GM19025 (cell line): ENCODE measurements around the gene RAB6D.
"Not testable (repeated sequence)": the region's sequence is repeated elsewhere in the genome, so short reads cannot be mapped to it uniquely, and the experiment has no call there.

Experiments used
- ATAC-seq: cut with Tn5 transposase; IDR thresholded peaks from one replicate; pipeline ENCODE4 v1.9.1; 2021; ENCODE audit warnings: mild to moderate bottlenecking, low read depth, moderate library complexity; ENCODE audit not compliant: unreplicated experiment

The RAB6D gene

GRCh38 chr2:131367352-131367751 lies 3.4 kb upstream of the RAB6D start:
- no peak for ATAC-seq

DNA sequence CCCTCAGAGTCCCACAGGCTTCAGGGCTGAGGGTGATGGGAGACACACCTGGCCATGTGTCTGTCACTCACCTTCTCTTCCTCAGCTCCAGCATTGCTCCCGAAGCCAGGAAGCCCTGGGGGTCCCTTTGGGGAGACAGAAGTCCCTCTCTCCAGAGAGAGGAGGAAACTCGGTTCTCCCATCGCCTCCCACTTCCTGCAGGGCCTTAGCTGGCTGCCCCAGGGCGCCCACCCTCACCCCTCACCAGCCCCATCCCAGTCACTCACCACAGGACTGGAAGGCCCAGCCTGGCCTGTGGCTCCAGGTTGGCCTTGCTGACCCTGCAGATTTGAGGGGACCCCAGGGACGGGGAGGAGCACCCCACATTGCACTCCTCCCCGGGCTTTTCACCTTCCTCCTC lies 2.7 kb upstream of the RAB6D start:
- ATAC-seq, result no peak

GRCh38 chr2:131365452-131365851 lies 1.5 kb upstream of the RAB6D start:
- ATAC-seq, result no peak

- not testable (repeated sequence) for ATAC-seq
Measured at GRCh38 chr2:131363213-131363612, 755 bp downstream of the RAB6D start.

DNA sequence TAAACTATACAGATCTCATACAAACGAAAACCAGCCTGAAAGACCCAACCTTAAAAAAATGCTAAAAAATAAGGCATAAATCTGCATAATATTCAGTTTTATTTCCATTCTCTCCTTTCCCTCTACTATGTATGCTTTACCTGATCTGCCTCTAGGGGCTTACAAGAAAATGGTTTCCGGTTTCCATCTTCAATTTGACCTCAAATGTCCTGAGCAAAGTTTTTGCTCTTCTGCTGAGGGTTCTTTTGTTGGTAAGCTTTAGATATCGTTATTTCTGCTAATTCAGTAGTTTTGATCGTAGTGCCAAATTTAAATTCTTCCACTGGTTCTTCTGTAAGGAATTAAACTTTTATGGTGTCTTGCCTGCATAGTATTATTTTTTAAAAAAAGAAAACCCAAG lies 2.2 kb downstream of the RAB6D start:
- ATAC-seq, result not testable (repeated sequence)

- ATAC-seq, result not testable (repeated sequence)
Measured at GRCh38 chr2:131353167-131353697, 10.7 kb downstream of the RAB6D start.

GRCh38 chr2:131349021-131349420 lies 14.9 kb downstream of the RAB6D start:
- no peak for ATAC-seq

- ATAC-seq, result not testable (repeated sequence)
Measured at GRCh38 chr2:131347035-131347434, 16.9 kb downstream of the RAB6D start.

DNA sequence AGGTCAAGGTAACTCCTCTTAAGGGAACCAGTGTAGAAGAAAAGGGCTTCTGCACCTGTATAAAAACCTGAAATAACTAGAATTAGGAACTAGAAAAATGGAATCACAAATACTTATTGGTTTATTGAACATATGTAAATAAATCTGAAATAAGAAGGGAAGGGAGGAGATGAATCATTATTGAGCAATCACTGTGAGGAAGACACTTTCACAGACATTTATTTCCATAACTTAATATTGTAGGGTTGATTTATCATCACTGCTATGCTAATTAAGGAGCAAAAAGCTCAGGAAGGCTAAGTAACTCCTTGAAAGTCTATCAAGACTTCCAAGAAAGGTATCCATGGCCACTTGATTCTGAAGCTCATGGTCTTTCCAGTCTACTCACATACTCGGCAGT lies 24.7 kb downstream of the RAB6D start:
- not testable (repeated sequence) for ATAC-seq

DNA sequence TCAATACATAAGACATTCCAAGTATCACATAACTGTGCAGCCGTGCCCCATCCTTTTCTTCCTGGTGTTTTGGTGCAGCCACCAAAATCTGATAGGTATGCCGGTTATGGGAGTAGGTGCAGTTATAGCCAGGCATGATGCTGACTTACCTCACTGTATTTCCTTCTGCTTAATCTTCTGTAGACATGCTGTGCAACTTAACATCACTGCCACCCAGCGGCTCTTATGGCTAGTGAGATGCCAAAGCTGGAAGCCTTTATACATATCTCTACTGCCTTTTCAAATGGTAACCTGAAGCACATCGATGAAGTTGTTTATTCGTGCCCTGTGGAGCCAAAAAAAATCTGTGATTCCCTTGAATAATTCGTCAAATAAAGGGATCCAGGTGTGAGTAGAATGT lies 28.6 kb downstream of the RAB6D start:
- not testable (repeated sequence) for ATAC-seq

GRCh38 chr2:131332709-131333108 lies 31.3 kb downstream of the RAB6D start:
- not testable (repeated sequence) for ATAC-seq

- not testable (repeated sequence) for ATAC-seq
Measured at GRCh38 chr2:131331000-131331399, 33.0 kb downstream of the RAB6D start.

DNA sequence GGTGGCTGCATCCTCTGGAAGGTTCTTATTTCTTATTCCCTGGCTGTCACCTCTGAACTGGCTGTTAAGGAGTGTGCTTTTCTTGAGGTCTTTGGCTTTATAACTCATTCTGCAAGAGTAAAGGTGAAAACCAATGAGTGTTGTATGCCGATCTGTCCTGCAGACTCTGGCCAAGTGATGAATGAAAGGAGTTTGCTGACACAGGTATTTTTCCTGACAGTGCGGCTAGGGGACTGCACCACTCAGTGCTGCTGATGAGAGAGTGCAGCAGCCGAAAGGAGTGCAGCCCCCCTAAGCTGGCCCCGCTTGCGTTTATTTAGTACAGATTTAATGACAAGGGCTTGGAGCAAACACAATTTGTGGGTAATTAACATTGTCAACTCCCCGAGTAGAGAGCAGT lies 41.8 kb downstream of the RAB6D start:
- ATAC-seq, result no peak

DNA sequence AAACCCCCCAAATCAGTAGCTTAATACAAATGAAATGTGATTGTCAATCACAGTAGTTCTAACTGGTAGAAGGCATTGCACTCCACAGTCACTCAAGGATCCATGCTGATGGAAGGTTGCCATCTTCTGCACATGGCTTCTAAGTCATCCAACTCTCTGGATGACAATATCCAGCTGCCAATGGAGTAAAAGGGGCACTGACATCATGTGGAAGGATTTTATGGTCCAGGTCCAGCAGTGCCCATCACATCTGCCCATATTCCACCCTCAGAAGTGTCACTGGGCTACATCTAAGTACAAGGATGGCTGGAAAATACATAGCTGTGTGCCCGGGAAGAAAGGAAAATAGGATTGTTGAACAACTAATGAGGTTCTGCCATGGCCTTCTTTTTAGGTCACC lies 42.6 kb downstream of the RAB6D start:
- ATAC-seq, result not testable (repeated sequence)

DNA sequence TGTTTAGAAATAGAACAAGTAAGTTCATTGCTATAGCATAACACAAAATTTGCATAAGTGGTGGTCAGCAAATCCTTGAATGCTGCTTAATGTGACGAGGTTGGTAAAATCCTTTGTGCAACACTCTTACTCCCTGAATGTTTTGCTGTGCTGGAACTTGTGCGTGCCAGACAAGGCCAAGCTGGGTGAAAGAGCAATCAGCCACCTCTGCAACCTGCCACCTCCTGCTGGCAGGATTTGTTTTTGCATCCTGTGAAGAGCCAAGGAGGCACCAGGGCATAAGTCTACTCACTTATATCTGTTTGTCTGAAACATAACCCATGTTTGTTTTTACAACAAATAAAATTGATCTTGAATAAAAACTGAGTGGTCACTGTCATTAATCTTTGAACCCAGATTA lies 53.0 kb downstream of the RAB6D start:
- ATAC-seq, result not testable (repeated sequence)
